ENCODE data around the gene FLCN. TPM values are rescaled to one million over a fixed set of nuclear protein-coding genes. Genes with fewer than 3 reads are reported as not detected.

The FLCN gene
- total and polyA plus RNA-seq, 10 of the 15 experiments (the other 5 are each of a cell fraction or from before 2014, with no cell fraction given), result 1.1 to 24.7 (median 10.4) TPM

DNA sequence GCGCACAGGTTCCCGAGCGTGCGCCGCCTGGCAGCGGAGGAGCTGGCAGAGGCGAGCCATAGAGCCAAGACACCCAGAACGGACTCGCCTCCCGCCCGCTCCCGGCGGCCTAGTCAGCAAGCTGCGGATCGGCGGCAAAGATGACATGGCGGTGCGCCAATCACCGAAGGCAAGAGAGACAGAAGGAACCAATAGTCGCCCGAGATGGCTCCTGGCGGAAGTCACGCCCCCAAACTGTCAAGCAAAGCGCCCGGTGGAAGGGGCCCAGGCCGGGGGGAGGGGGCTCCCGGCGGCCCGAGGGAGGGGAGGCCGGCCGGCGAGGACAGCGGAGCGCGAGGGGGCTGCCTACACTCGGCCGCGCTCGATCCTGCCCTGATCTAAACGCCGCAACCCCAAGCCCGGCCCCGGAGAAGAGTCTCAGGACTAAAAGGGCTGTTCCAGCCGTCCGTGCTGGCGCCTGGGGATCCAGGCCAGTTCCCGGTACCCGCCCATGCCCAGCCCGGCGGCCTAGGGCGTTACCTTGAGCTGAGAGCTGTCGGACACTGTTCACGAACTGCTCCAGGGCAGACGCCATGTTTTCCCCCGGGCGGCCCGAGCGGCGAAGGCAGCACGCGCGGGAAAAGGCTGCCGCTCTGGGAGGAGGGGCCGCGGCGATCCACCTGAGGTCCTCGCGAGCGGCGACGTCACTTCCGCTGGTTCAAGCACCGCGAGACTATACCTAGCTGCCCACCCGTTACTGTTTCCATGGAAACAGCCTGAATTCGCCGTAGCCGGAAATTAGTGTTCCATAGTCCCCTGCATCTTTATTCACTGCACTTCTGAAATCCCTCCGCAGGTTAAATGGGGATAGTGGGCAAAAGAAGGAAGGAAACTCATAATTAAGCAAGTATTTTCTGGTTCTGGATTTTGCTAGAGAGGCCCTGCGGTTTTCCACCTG, 43.9 kb upstream of the FLCN start, which contains the start of gene COPS3 (continued):
- TF ChIP-seq PBX3 (IDR thresholded peaks at IDR 0.05; ENCODE audit: insufficient replicate concordance, low read depth, low read length), result peak; percentile 94
- no peak for TF ChIP-seq NFIC (IDR thresholded peaks at IDR 0.05; ENCODE audit: low read depth, low read length)
- TF ChIP-seq, protein P1, sequence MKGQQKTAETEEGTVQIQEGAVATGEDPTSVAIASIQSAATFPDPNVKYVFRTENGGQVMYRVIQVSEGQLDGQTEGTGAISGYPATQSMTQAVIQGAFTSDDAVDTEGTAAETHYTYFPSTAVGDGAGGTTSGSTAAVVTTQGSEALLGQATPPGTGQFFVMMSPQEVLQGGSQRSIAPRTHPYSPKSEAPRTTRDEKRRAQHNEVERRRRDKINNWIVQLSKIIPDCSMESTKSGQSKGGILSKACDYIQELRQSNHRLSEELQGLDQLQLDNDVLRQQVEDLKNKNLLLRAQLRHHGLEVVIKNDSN (IDR thresholded peaks at IDR 0.05; ENCODE audit: borderline replicate concordance, extremely low read length, insufficient read depth, low read depth, low read length), result no peak
- TF ChIP-seq ZNF207 (IDR thresholded peaks at IDR 0.05; ENCODE audit: borderline replicate concordance), result peak; percentile 52; the same call in 1 of the 2 replicates
- no peak; the same call in 1 of the 2 replicates for TF ChIP-seq FOXM1 (IDR thresholded peaks at IDR 0.05; ENCODE audit: low read depth, low read length)
- TF ChIP-seq RFX5 (IDR thresholded peaks at IDR 0.05; ENCODE audit: low read depth, low read length), result peak; percentile 72
- no peak for TF ChIP-seq SUZ12 (IDR thresholded peaks at IDR 0.05; ENCODE audit: unreplicated experiment)
- no peak for TF ChIP-seq ZNF24 (IDR thresholded peaks at IDR 0.05)
- TF ChIP-seq NR2C2 (IDR thresholded peaks at IDR 0.05; ENCODE audit: borderline replicate concordance, control insufficient read depth, insufficient read length, low read depth), result no peak
- TF ChIP-seq, protein P2, sequence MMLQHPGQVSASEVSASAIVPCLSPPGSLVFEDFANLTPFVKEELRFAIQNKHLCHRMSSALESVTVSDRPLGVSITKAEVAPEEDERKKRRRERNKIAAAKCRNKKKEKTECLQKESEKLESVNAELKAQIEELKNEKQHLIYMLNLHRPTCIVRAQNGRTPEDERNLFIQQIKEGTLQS (IDR thresholded peaks at IDR 0.05; ENCODE audit: borderline replicate concordance, extremely low read depth, low read depth, low read length), result no peak
- TF ChIP-seq, protein P3, sequence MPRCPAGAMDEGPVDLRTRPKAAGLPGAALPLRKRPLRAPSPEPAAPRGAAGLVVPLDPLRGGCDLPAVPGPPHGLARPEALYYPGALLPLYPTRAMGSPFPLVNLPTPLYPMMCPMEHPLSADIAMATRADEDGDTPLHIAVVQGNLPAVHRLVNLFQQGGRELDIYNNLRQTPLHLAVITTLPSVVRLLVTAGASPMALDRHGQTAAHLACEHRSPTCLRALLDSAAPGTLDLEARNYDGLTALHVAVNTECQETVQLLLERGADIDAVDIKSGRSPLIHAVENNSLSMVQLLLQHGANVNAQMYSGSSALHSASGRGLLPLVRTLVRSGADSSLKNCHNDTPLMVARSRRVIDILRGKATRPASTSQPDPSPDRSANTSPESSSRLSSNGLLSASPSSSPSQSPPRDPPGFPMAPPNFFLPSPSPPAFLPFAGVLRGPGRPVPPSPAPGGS (IDR thresholded peaks at IDR 0.05; ENCODE audit: borderline replicate concordance, insufficient read depth, low read depth, low read length, poor library complexity, severe bottlenecking), result no peak
- no peak for TF ChIP-seq BCLAF1 (IDR thresholded peaks at IDR 0.05)
- TF ChIP-seq ZBTB11 (CRISPR knock-in tag; IDR thresholded peaks at IDR 0.05), result no peak
- TF ChIP-seq SPI1 (IDR thresholded peaks at IDR 0.05; ENCODE audit: borderline replicate concordance, insufficient read depth, low read depth, low read length), result no peak
- TF ChIP-seq TAF1 (IDR thresholded peaks at IDR 0.05; ENCODE audit: borderline replicate concordance, low read depth, low read length), result peak; percentile 61; the same call in 1 of the 2 replicates
